GM19099 (cell line): Measurements from ENCODE around the gene ELN.

Experiments used
- POLR2A ChIP-seq: IDR thresholded peaks from 3 replicates; pipeline ENCODE4 v1.6.1; 2011; ENCODE audit warnings: low read depth; ENCODE audit not compliant: insufficient read length; ENCODE audit errors: extremely low read depth

Gene ELN

DNA sequence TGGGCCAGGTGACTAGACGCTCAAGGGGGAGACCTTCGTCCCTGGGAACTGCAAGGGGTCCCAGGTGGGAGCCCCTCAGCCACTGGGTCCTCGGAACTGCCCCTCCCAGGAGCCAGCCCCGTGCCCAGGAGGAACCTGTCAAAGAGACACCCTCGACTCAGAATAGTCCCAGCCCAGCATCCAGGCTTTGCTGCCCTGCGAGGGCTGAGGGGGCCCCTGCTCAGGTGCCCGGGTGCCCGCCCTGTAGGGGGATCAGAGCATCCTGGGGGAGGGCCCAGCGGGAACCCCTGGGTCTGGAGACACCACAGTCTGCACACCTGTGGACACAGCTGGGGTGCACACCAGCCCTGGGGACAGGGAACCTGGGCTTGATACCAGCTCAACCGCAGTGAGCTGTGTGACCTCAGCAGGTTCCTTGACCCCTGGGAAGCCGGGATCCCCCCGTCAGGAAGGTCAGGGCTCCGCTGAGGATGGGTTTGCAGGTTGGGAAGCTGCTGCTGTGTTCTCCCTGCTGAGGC, 407 bp downstream of the ELN start:
- no peak for TF ChIP-seq POLR2A

DNA sequence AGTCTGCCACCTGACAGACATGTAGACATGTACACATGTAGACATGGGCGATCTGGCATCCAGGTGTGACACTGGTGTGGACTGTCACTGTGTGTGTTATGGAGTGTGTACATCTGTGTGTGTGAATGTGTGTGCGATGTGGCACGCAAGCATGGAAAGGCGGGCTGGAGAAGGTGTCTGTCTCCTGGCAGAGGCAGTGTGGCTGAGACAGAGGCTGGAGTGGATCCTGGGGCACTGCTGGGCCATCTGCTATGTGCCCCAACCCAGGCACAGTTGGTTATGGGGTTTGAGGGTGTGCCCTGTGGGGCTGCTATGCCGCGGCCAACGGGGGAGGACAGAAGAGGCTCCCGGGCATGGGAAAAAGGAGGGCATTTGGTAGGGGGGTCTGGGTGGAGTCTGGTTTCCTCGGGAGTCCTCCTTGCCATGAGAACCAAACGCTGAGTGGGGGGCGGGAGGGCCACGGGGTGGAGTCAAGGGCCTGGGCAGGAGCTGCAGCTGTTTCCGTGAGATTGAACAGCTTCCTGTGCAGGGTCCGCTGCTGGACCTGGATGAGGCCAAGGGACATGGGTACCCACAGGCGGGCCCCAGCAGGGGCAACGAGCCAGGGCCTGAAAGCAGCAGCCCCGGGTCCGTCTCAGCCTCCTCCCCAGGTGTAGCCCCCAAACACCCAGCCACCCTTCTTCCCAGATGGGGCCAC, 1.3 kb downstream of the ELN start:
- no peak for TF ChIP-seq POLR2A

DNA sequence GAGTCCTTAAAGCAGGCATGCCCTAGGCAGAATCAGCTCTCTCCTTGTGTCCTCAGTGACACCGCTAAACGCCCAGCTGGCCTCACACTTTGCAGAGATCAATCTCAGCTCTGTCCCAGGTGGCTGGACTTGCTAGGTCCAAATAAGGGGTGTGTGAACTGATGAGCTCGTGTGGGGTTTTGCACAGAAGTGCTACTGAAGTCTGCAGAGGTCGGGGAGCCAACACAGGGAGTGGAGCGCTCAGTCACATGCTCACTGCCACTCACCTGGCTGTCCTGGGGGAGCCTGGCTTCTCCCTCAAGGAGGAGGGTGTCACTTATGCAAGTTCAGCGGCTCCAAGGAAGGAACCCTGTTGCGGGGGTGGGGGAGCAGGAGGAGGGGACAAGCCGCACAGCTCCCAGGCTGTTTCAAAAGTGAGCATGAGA, 2.0 kb downstream of the ELN start:
- no peak for TF ChIP-seq POLR2A

DNA sequence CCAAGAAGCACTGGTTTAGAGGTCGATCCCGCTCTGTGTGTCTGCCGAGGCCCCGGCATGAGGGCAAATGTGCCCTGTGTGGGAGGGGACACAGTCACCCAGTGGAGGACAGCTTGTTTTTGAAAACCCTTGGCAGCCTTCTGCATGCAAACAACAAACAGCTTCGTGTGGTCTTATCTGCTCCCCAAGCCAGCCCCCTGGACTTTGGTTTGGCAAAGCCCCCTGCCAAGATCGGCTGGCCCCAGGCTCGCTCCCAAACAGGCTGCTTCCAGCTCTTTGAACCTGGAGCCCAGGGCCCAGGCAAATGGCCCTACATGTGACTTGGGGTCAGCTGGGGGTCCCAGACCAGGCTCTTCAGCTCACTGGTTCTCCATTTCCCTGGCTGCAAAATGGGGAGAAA, 2.9 kb downstream of the ELN start:
- no peak for TF ChIP-seq POLR2A

DNA sequence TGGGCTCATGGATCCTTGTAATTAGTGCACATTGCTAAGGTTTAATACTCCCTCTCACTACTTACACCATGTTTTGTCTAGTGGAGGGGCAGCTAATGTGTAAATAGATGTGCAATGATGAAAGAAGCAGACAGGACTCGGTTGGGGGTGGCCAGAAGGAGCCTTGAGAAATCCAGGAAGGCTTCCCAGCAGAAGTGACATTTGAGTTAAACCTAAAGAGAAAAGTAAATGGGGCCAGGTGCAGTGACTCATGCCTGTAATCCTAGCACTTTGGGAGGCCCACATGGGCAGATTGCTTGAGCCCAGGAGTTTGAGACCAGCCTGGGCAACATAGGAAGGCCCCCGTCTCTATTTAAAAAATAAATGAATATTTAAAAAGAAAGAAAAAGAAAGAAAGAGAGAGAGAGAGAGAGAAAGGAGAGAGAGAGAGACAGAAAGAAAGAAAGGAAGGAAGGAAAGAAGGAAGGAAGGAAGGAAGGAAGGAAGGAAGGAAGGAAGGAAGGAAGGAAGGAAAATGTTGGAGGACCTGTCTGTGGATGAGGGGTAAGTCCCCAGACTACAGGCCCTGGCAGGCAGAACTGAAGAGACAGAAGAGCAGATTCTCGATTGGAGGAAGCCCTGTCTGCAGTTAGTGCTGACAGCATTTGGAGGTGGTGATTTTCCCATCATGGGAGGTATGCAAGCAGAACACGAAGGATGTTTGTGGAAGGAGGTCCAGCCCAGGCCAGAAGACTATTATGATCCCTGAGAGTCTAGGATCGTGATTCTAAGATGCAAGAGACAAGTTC, 3.6 kb downstream of the ELN start:
- TF ChIP-seq POLR2A: no peak

DNA sequence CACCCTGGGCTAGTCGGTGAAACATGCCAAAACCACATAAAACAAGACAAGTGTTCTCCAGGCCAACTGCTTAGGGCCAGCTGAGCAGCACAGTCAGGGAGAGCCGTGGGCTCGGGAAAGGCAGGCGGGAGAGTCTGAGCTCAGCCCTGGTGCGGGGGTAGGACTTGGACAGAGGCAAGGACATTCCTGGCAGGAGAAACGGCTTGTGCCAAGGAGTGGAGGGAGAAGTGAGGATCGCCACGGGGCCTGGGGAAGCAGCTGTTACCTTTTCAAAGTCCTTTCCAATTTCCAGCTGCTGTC, 4.2 kb downstream of the ELN start:
- TF ChIP-seq POLR2A: no peak

DNA sequence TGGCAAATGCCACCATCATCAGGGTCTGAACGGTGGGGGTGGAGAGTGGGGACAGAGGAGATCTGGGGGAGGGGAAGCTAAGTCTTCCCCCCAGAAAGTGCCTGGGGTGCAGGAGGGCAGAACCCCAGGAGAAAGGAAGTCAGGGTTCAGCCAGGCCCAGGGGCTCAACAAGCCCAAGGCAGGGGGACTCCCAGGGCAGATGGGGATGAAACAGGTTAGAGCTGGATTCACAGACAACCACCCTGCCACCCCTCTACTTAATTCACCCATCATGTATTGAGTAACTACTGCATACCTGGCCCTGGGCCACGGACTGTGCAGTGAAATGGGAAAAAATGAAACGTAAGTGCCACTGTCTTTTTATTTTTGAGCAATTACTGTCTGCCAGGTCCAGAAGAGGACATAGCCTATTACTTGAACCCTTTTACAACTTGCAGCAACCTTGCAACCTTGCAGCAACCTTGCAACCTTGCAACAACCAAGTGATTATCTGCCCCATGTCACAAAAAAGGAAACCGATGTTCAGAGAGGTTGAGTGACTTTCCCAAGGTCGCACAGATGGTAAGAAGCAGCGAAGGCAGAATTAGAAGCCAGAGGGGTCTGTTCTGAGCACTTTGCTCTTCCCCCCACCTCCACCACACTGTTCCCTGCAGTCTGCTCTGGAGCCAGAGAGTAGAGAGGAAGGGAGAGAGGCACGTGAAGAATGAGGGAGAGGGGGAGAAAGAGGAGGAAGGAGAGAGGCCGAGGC, 4.8 kb downstream of the ELN start:
- TF ChIP-seq POLR2A: no peak

DNA sequence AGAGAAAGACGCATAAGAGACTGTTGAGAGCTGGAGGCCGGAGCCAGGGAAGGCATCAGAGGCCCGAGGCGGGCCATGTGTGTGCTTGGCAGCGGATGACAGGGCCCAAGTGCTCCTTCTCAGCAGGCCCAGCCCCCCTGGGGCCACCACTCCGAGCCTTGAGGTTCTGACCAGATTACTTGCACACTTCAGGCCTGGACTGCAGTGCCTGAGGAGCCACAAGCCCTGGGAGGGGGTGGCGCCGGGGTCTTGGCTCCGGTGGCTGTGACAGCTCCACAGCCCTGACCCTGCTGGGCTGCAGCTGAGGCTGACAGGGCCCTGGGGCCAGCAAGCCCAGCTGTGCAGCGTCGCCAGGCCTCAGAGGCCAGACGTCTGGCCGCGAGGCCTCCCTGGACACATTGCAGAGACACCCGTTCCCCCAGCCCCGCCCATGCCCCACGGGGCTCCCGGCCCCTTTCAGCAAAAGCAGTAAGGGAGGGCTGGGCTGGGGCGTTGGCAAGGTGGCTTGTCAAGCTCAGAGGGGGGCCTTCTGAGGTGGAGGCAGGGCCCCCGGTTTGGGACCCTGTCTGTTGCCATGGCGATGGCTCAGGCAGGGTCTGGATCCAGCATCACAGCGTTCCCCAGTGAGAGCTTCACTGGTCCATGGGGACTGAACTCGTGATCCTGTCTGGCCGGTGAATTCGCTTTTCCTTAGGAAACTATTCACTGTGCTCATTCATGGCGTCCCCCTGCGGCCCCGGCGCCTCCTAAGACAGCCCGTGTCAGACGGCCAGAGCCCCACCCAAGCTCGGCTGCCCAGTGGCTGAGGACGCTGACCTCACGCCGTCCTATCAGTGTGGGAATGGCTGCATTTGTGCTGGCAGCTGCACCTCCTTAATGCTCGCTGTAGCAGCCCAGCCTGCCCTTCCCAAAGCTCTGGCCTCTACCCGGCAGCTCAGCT, 5.7 kb downstream of the ELN start:
- TF ChIP-seq POLR2A: no peak

DNA sequence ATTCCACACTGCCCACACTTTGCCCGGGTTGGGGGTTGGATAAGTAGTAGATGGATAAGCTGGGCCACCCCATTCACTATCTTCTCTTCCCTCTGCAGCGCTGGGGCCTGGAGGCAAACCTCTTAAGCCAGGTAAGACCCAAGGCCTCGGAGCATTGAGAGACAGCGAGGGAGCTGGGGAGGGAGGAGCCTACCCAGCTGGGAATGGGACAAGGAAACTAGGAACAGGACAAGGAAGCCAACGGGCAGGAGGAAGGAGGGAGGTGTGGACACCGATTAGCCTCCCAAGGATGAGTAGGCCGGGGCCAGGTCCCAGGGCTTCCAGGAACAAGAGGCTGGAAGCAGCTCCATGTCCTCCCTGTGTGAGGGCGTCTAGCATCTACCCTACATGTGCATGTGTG, 9.6 kb downstream of the ELN start:
- no peak for TF ChIP-seq POLR2A

DNA sequence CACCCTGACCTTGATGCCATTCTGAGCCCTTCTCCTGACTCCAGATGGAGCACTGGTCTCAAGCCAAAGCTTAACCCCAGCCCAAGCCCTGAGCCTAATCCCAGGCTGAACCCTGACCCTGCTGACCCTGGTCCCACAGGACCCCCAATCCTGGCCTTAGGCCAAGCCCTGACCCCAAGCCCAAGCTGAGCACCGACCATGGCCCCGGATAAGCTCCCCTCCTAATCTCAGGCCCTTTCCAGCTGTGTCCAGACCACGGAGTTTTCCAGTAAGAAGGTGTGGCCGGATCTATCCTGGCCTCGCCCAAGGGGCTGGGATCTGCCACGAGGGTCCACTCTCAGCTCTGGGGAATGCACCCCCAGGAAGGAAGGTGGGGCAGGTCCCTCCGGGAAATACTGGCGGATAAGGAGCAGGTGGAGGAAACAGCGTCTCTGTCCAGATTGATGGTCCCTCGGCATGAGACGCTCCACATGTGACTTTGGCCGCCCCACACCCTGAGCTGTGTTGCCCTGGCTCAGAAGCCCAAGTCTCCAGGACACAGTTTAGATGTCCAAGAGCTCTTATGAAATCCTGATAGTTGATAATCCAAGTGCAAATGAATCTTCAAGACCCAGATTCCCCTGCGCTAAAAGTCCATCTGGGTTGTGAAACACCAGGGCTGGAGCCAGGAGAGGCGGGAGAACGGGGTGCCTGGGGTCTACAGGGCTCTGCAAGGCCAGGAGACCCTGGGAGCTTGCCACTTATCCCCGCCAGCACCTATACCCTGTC, 10.4 kb downstream of the ELN start:
- TF ChIP-seq POLR2A: no peak

DNA sequence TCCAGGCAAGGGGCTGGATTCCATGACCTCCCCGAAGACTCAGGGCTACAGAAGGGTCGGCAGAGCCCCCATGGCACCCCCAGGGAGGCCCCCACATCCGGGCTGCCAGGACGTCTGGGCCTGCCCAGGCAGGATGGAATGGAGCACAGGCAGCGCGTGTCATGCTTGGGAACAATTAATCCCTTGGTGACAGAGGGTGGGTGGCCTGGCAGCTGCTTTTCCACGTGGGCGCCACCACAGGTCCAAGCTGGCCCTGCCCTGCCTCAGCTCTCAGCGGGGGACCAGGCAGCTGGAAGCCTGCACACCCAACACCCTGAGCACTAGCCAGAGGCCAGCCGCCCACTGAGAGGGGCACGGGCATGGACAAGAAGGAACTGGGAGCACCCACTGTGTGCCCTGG, 11.4 kb downstream of the ELN start:
- no peak for TF ChIP-seq POLR2A

DNA sequence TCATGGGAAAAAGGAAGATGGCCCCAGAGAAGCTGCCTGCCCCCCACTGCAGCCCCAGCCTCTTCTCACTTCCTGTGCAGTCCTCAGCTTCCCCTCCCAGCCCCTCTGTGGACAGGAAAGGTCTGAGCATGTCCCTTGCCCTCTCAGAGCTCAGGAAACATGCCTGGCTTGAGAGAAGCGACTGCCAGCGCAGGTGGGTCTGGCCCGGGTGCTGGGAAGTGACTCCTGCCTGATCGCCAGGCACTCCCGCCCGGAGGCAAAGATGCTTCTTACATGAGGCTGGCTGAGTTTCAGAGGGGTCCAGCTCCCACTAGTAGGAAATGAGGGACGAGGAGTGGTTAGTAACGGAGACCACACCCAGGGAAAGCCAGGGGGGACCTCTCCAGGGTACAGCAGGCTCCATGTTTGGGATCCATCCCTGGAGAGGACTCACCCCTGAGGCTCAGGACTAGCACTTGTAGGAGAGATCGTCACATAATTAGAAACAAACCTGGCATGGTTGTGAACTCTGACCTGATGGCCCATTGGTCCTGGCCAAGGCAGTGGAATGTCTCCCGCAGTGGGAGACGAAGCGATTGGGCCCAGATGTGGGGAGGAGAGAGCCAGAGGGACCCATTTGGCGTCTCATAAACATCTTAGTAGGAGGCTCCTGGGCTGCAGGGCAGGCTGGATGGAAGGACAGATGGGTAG, 12.3 kb downstream of the ELN start:
- no peak for TF ChIP-seq POLR2A

DNA sequence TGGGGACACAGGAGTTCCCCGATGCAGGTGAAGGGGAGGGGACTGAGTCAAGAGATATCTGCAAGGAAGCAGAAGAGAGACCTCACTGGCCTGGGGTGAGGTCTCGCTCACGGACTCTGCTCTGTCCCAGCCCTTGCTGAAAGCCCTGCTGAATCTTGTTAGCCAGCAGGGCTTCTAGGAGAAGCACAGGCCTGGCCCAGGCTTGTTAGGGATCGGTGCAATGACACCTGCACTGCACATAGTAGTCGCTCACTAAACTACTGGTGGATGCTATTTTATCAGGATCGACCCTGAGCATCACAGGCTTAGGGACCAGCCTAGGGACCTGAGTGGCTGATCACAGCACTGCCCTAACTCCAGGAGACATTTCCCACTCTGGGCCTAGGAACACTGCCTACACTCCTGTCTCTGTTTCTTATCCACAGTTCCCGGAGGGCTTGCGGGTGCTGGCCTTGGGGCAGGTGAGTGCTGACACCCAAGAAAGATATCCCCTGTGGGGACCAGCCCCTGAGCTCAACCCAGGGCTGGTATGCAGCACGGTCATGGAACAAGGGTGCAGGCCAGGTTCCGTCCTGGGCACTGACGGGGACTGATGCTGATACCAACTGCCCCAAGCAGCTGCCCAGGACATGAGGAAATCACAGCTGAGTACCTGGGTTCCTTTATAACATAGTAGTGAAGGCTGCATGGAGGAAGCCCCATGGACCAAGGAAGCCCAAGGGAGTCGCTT, 13.0 kb downstream of the ELN start:
- TF ChIP-seq POLR2A: no peak
